Type B pancreatic cell (in vitro differentiated cells): ENCODE results near the gene MSI2. TPM values are rescaled to one million over a fixed set of nuclear protein-coding genes. Genes with fewer than 3 reads are reported as not detected.

Experiments used
- DNase-seq: peaks from one replicate; pipeline ENCODE4 v3.0.0; 2021; ENCODE audit warnings: mixed read lengths; ENCODE audit not compliant: unreplicated experiment; ENCODE audit errors: extremely low spot score
- H3K27ac Mint-ChIP-seq: 2 replicates; pipeline ENCODE4 v1.8.0; 2021; ENCODE audit warnings: mild to moderate bottlenecking, mixed read lengths
- H3K27me3 Mint-ChIP-seq: 2 replicates; pipeline ENCODE4 v1.8.0; 2021; ENCODE audit warnings: mixed read lengths
- H3K36me3 Mint-ChIP-seq: 2 replicates; pipeline ENCODE4 v1.8.0; 2021; ENCODE audit warnings: mixed read lengths
- H3K4me1 Mint-ChIP-seq: one replicate; pipeline ENCODE4 v1.8.0; 2021; ENCODE audit warnings: mixed read lengths; ENCODE audit not compliant: unreplicated experiment
- H3K4me3 Mint-ChIP-seq: 2 replicates; pipeline ENCODE4 v1.8.0; 2021; ENCODE audit warnings: mild to moderate bottlenecking, mixed read lengths
- H3K9me3 Mint-ChIP-seq: 2 replicates; pipeline ENCODE4 v1.8.0; 2021; ENCODE audit warnings: mixed read lengths
- total RNA-seq: library from RNA; stranded (reverse); gene quantifications from 2 replicates; pipeline ENCODE4 v1.2.1, GENCODE V29; 2021; ENCODE audit warnings: low replicate concordance
- TF ChIP-seq, protein P1 (sequence below): fragments of 200-600 bp; sonication (generic); conservative IDR thresholded peaks from 2 replicates; pipeline ENCODE4 v1.5.0; 2021; ENCODE audit warnings: antibody characterized with exemption, mild to moderate bottlenecking

Gene MSI2
- total RNA-seq, 1 donor from 2014 or later: 158 TPM

DNA sequence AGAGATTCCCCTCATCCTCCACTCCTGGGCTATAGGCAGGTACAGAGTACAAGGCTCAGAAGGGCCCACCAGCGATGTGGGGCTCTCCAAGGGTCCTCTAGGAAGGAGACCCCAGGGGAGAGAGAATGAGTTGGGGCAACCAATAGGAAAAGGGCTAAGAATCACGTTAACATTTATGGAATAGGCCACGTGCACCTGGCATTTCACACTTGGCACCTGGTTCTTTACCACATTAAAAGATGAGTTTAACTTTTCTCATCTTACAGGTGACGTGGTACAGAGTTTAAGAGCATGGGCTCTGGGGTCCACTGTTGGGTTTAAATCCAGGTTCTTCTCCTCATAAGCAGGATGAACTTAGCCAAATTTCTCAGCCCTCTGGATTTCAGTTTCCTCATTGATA, 245.7 kb downstream of the MSI2 start:
- TF ChIP-seq, protein P1, sequence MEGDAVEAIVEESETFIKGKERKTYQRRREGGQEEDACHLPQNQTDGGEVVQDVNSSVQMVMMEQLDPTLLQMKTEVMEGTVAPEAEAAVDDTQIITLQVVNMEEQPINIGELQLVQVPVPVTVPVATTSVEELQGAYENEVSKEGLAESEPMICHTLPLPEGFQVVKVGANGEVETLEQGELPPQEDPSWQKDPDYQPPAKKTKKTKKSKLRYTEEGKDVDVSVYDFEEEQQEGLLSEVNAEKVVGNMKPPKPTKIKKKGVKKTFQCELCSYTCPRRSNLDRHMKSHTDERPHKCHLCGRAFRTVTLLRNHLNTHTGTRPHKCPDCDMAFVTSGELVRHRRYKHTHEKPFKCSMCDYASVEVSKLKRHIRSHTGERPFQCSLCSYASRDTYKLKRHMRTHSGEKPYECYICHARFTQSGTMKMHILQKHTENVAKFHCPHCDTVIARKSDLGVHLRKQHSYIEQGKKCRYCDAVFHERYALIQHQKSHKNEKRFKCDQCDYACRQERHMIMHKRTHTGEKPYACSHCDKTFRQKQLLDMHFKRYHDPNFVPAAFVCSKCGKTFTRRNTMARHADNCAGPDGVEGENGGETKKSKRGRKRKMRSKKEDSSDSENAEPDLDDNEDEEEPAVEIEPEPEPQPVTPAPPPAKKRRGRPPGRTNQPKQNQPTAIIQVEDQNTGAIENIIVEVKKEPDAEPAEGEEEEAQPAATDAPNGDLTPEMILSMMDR: no peak
- H3K27me3 Mint-ChIP-seq: no peaks in the 10 kb centered on the region
- peaks cover 8% of the 10 kb centered on the region for H3K36me3 Mint-ChIP-seq
- H3K27ac Mint-ChIP-seq: no peak overlapping the region
- no peak overlapping the region for H3K4me3 Mint-ChIP-seq
- DNase-seq: no peak
- peaks cover 31% of the 10 kb centered on the region for H3K4me1 Mint-ChIP-seq
- no peaks in the 10 kb centered on the region for H3K9me3 Mint-ChIP-seq

DNA sequence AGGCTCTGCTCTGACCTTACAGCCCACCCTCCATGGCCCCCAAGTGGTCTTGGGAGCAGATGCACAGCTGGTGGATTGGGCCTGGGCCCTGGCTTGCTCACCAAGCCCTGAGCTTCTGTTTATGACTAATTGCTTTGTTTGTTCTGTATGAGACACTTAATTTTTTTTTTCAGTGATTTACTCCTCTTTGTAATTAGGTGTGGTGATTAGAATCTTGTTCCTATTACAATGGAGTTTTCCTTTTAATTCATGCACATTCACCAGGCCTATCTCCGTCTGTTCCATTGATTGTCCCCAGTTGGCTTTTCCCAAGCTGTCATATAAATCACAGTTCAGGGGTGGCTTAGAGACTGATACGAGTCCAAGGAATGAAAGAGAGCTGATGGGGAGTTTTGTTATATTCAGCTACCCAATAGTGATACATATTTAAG, 246.5 kb downstream of the MSI2 start:
- no peak overlapping the region for H3K27ac Mint-ChIP-seq
- no peaks in the 10 kb centered on the region for H3K9me3 Mint-ChIP-seq
- H3K36me3 Mint-ChIP-seq: peaks cover 8% of the 10 kb centered on the region
- no peaks in the 10 kb centered on the region for H3K27me3 Mint-ChIP-seq
- TF ChIP-seq, protein P1: no peak
- DNase-seq: no peak
- peaks cover 31% of the 10 kb centered on the region for H3K4me1 Mint-ChIP-seq
- H3K4me3 Mint-ChIP-seq: no peak overlapping the region

DNA sequence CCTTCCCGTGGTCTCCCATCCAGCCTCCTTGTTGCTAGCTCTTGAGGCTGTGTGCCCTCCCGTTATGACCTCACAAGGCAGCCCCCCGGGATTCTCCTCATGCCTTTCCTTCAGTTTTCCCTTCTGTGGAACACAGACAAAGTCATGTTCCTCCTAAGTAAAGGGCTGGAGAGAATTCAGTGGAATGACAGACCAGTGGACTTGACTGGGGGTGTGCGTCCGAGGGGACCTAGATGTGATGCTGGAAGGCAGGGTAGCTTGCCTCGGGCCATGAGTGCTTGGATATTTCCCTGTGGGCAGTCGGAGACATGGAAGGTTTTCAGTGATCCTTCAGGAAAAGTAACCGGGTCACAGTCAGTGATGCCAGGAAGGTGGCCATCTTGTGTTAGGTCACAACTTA, 247.9 kb downstream of the MSI2 start:
- Mint-ChIP-seq H3K4me3 (no peak overlapping the region), H3K4me1 (peaks cover 35% of the 10 kb centered on the region), H3K27me3 (no peaks in the 10 kb centered on the region), H3K36me3 (peaks cover 11% of the 10 kb centered on the region), H3K9me3 (no peaks in the 10 kb centered on the region), H3K27ac (no peak overlapping the region)
- DNase-seq: no peak
- TF ChIP-seq, protein P1: no peak

DNA sequence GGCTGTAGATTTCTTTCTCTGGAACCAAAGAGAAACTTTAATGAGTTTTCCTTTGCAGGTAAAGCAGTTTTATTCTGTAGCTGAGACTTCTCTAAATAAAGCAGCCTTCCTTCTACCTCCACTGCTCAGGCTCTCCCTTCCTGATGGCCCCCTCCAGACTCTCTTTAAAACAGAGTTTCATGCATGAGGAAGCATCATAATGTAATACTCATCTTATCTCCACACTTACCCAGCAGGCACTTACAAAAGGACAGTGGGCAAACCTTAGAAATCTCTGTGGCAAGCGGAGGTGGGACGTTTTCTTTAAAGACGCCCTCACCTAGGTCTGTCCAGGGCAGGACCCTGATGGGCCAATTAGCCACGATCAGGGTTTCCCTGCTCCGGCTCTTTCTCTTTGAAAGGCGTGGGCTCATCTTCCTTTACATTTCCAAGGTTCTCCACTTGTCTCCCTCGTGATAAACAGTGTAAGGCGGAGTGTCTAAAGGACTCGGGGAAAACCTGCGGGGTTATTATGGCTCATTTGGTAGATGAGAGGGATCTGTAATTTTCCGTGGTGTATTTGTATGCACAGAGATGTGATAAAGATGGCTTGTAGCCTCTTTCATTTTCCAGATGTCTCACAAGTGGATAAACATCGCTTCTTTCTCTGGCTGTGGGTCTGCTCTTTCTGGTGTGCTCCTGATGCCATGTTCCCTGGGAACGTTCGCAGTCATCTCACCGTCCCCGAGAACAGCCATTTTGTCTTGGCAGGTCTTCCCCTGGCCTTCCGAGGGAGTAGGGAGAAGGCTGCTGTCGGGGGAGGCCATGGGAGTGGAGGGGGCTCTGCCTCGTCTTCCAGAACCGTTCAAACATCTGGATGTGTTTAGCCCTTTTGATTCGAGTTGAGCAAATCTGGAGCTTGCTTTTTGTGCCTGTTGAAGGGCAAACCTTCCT, 249.8 kb downstream of the MSI2 start:
- H3K36me3 Mint-ChIP-seq: peaks cover 3% of the 10 kb centered on the region
- H3K4me1 Mint-ChIP-seq: peaks cover 34% of the 10 kb centered on the region
- H3K4me3 Mint-ChIP-seq: no peak overlapping the region
- TF ChIP-seq, protein P1: no peak
- DNase-seq: no peak
- H3K27me3 Mint-ChIP-seq: no peaks in the 10 kb centered on the region
- no peaks in the 10 kb centered on the region for H3K9me3 Mint-ChIP-seq
- no peak overlapping the region for H3K27ac Mint-ChIP-seq

DNA sequence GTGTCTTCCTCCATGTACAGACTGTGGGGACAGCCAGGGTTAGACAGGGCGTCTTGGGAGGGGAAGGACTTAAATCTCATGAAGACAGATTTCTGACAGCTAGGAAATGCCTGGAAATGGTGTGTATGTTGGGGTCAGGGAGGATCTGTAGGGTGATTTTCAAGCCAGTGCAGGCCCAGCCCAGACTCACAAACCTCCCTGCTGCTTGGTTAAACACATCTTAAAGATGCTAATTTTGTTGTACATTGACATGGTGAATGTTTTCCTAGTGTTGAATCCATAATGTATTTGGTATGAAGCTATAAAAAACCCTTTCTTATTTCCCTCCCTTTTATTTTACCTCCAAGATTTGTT, 250.4 kb downstream of the MSI2 start:
- no peak overlapping the region for H3K27ac Mint-ChIP-seq
- no peaks in the 10 kb centered on the region for H3K27me3 Mint-ChIP-seq

More for the DNA sequence above, 250.4 kb downstream of the MSI2 start:
- TF ChIP-seq, protein P1: no peak
- no peak for DNase-seq
- Mint-ChIP-seq H3K4me1 (peaks cover 34% of the 10 kb centered on the region), H3K36me3 (peaks cover 3% of the 10 kb centered on the region), H3K4me3 (no peak overlapping the region), H3K9me3 (no peaks in the 10 kb centered on the region)
